Liver (tissue), 9 donors: ENCODE measurements around the gene TNS4. TPM values are rescaled to one million over a fixed set of nuclear protein-coding genes. Genes with fewer than 3 reads are reported as not detected.
A peak's percentile ranks its signal among the peaks of the same experiment; 100 is the strongest.

Experiments used
- DNase-seq: peaks from one replicate; pipeline ENCODE4 v3.0.0-alpha.2; 2017; ENCODE audit warnings: low spot score
- H3K27ac ChIP-seq, 2 donors: one replicate each; pipeline ENCODE4 v1.7.0; 2013; ENCODE audit warnings: inconsistent platforms in 2 of 2, low read length in 2 of 2, control low read depth in 1 of 2, low read depth in 1 of 2, mild to moderate bottlenecking in 1 of 2
- H3K27me3 ChIP-seq, 4 donors: one replicate each; pipeline versions ENCODE4 v1.6.1 to v1.7.0; 2013; ENCODE audit warnings: low read length in 3 of 4, inconsistent platforms in 1 of 4, mild to moderate bottlenecking in 1 of 4, moderate library complexity in 1 of 4; ENCODE audit not compliant: control insufficient read depth in 4 of 4, insufficient read depth in 4 of 4
- H3K36me3 ChIP-seq, 4 donors: one replicate each; pipeline versions ENCODE4 v1.6.1 to v1.7.0; 2013; ENCODE audit warnings: low read length in 3 of 4, mild to moderate bottlenecking in 3 of 4, low read depth in 1 of 4, moderate library complexity in 1 of 4; ENCODE audit not compliant: control insufficient read depth in 4 of 4, insufficient read depth in 3 of 4
- H3K4me1 ChIP-seq, 4 donors: one replicate each; pipeline versions ENCODE4 v1.6.1 to v1.7.0; 2013; ENCODE audit warnings: low read length in 3 of 4, mild to moderate bottlenecking in 3 of 4, moderate library complexity in 1 of 4; ENCODE audit not compliant: control insufficient read depth in 4 of 4, insufficient read depth in 4 of 4
- H3K4me3 ChIP-seq, 3 donors: one replicate each; pipeline versions ENCODE4 v1.6.1 to v1.7.0; 2013; ENCODE audit warnings: low read length in 3 of 3, control low read depth in 1 of 3, low read depth in 1 of 3, mild to moderate bottlenecking in 1 of 3
- H3K9ac ChIP-seq, 2 donors: one replicate each; pipeline ENCODE4 v1.7.0; 2013; ENCODE audit warnings: low read length in 2 of 2, mild to moderate bottlenecking in 2 of 2, moderate library complexity in 2 of 2, control low read depth in 1 of 2, low read depth in 1 of 2
- H3K9me3 ChIP-seq, 4 donors: one replicate each; pipeline versions ENCODE4 v1.6.1 to v1.7.0; 2013; ENCODE audit warnings: low read length in 3 of 4; ENCODE audit not compliant: control insufficient read depth in 4 of 4
- CTCF ChIP-seq: fragments of 150-350 bp; IDR thresholded peaks from 2 replicates; pipeline ENCODE4 v1.5.1; 2017; ENCODE audit warnings: improper control_type of control experiment, low read depth, low read length; ENCODE audit not compliant: missing input control
- EGR1 ChIP-seq, 2 donors: IDR thresholded peaks; 2 replicates each; pipeline ENCODE4 v1.6.1; 2016 to 2018; ENCODE audit warnings: antibody characterized with exemption in 2 of 2, low read depth in 2 of 2
- FOXA1 ChIP-seq: IDR thresholded peaks from 2 replicates; pipeline ENCODE4 v1.6.1; 2016; ENCODE audit warnings: antibody characterized with exemption
- FOXA2 ChIP-seq: IDR thresholded peaks from 2 replicates; pipeline ENCODE4 v1.6.1; 2016; ENCODE audit warnings: antibody characterized with exemption
- GABPA ChIP-seq, 2 donors: IDR thresholded peaks in 1 of 2; conservative IDR thresholded peaks in 1 of 2; 2 replicates each; pipeline ENCODE4 v1.6.1; 2016; ENCODE audit warnings: antibody characterized with exemption in 2 of 2, mild to moderate bottlenecking in 1 of 2, moderate library complexity in 1 of 2
- HNF4A ChIP-seq, 2 donors: conservative IDR thresholded peaks; 2 replicates each; pipeline ENCODE4 v1.6.1; 2016; ENCODE audit warnings: antibody characterized with exemption in 2 of 2, mild to moderate bottlenecking in 2 of 2
- JUND ChIP-seq, 2 donors: IDR thresholded peaks; 2 replicates each; pipeline ENCODE4 v1.6.1; 2016; ENCODE audit warnings: antibody characterized with exemption in 2 of 2
- MAX ChIP-seq: IDR thresholded peaks from 2 replicates; pipeline ENCODE4 v1.6.1; 2016; ENCODE audit warnings: antibody characterized with exemption
- NR2F2 ChIP-seq: IDR thresholded peaks from 2 replicates; pipeline ENCODE4 v1.6.1; 2016; ENCODE audit warnings: antibody characterized with exemption
- RAD21 ChIP-seq, 2 donors: IDR thresholded peaks; 2 replicates each; pipeline ENCODE4 v1.6.1; 2016; ENCODE audit warnings: antibody characterized with exemption in 2 of 2, mild to moderate bottlenecking in 2 of 2
- RXRA ChIP-seq, 2 donors: IDR thresholded peaks; 2 replicates each; pipeline ENCODE4 v1.6.1; 2017 to 2018; ENCODE audit warnings: antibody characterized with exemption in 2 of 2, mild to moderate bottlenecking in 1 of 2
- SP1 ChIP-seq: IDR thresholded peaks from 2 replicates; pipeline ENCODE4 v1.6.1; 2018; ENCODE audit warnings: antibody characterized with exemption, mild to moderate bottlenecking
- TAF1 ChIP-seq: conservative IDR thresholded peaks from 2 replicates; pipeline ENCODE4 v1.6.1; 2016; ENCODE audit warnings: antibody characterized with exemption, mild to moderate bottlenecking
- YY1 ChIP-seq: IDR thresholded peaks from 2 replicates; pipeline ENCODE4 v1.6.1; 2016; ENCODE audit warnings: antibody characterized with exemption, mild to moderate bottlenecking
- ZBTB33 ChIP-seq: IDR thresholded peaks from 2 replicates; pipeline ENCODE4 v1.6.1; 2016; ENCODE audit warnings: antibody characterized with exemption
- WGBS: extraction: QIAGEN DNeasy Blood & Tissue Kit; methylation state at CpG from one replicate; pipeline ENCODE4 v1.1.7; 2013; 5-methylcytosine and 5-hydroxymethylcytosine counted together
- polyA plus RNA-seq, 2 donors: library from polyadenylated mRNA; stranded (reverse) in 1 of 2; unstranded in 1 of 2; fragments of 200-250 nt in 1 of 2; fragments of >200 nt in 1 of 2; fragmentation: Nextera tagmentation in 1 of 2; extraction: Ambion mirVana in 1 of 2; gene quantifications; one replicate each; pipeline versions ENCODE4 v1.2.1 to v1.2.3, GENCODE V29; 2013 to 2015
- total RNA-seq, 2 donors: library from RNA; depleted of rRNA; stranded (reverse); fragments of >200 nt; gene quantifications; one replicate each; pipeline ENCODE4 v1.2.3, GENCODE V29; 2014
- TF ChIP-seq, protein P1 (sequence below): IDR thresholded peaks from 2 replicates; pipeline ENCODE4 v1.6.1; 2016; ENCODE audit warnings: antibody characterized with exemption, mild to moderate bottlenecking
- TF ChIP-seq, protein P2 (sequence below): IDR thresholded peaks from 2 replicates; pipeline ENCODE4 v1.6.1; 2016; ENCODE audit warnings: antibody characterized with exemption
- donor health status: healthy.
- donor health status: healthy.
- donor health status: healthy.
- donor health status: healthy.
- donor health status: healthy.

The TNS4 gene
- total and polyA plus RNA-seq, 4 donors = 0.08 TPM; not detected in 3

DNA sequence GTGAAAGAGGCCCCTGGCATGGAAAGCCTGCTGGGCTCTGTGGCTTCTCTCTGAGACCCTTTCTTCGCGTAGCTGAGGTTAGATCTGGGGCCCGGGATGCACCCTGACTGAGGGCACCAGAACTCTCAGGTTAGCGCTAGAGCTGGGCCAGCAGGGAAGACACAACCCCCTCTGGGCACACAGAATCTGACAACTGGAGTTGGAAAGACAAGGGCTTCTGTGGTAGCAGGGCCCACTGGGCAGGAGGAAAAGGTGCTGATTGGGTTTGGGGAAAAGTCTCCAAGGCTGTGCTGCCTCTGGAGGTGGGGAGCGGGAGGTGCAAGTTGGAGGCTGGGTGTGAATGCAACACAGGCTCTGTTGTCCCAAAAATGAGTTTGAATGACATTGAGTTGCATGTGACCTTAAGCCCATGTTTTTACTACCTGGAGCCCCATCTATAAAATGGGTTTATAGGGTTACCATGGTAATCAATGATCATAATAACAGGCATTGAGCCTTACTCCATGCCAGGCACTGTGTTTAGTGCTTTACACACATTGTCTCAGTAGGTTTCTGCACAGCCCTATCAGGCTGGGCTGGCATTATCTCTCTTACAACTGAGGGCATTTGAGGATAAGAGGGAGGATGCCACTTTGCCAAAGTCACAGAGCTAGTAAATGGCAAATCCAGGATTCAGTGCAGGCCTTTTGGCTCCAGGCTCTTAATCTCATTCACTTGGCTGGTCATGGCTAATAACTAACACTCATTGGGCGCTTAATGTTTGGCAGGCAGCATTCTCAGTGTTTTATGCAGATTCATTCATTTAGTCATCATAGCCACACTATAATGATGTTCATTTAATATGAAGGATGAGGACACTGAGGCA, 67.6 kb downstream of the TNS4 start:
- no peak overlapping the region for H3K27ac ChIP-seq
- 96% methylated on average over 6 of the region's 6 CpGs for WGBS
- no peaks in the 10 kb centered on the region for H3K27me3 ChIP-seq
- no peak for TF ChIP-seq GABPA (IDR thresholded peaks at IDR 0.05 in 1 of 2, conservative IDR thresholded peaks at IDR 0.05 in 1 of 2)
- TF ChIP-seq TAF1 = no peak
- no peak for TF ChIP-seq EGR1 (IDR thresholded peaks at IDR 0.05; ENCODE audit: low read depth in 2 of 2)
- TF ChIP-seq RAD21 (IDR thresholded peaks at IDR 0.05) = peak; percentile 35 to 65
- TF ChIP-seq HNF4A (conservative IDR thresholded peaks at IDR 0.05) = no peak
- TF ChIP-seq JUND (IDR thresholded peaks at IDR 0.05) = no peak
- TF ChIP-seq MAX = no peak
- no peak for TF ChIP-seq SP1
- TF ChIP-seq FOXA2 = no peak
- TF ChIP-seq, protein P1, sequence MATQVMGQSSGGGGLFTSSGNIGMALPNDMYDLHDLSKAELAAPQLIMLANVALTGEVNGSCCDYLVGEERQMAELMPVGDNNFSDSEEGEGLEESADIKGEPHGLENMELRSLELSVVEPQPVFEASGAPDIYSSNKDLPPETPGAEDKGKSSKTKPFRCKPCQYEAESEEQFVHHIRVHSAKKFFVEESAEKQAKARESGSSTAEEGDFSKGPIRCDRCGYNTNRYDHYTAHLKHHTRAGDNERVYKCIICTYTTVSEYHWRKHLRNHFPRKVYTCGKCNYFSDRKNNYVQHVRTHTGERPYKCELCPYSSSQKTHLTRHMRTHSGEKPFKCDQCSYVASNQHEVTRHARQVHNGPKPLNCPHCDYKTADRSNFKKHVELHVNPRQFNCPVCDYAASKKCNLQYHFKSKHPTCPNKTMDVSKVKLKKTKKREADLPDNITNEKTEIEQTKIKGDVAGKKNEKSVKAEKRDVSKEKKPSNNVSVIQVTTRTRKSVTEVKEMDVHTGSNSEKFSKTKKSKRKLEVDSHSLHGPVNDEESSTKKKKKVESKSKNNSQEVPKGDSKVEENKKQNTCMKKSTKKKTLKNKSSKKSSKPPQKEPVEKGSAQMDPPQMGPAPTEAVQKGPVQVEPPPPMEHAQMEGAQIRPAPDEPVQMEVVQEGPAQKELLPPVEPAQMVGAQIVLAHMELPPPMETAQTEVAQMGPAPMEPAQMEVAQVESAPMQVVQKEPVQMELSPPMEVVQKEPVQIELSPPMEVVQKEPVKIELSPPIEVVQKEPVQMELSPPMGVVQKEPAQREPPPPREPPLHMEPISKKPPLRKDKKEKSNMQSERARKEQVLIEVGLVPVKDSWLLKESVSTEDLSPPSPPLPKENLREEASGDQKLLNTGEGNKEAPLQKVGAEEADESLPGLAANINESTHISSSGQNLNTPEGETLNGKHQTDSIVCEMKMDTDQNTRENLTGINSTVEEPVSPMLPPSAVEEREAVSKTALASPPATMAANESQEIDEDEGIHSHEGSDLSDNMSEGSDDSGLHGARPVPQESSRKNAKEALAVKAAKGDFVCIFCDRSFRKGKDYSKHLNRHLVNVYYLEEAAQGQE = no peak
- no peak for TF ChIP-seq NR2F2
- no peak for TF ChIP-seq RXRA (IDR thresholded peaks at IDR 0.05)
- no peak for TF ChIP-seq ZBTB33
- peak; percentile 48 for TF ChIP-seq CTCF
- TF ChIP-seq, protein P2, sequence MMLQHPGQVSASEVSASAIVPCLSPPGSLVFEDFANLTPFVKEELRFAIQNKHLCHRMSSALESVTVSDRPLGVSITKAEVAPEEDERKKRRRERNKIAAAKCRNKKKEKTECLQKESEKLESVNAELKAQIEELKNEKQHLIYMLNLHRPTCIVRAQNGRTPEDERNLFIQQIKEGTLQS = no peak
- no peak for TF ChIP-seq FOXA1
- TF ChIP-seq YY1 = no peak
- no peaks in the 10 kb centered on the region for H3K4me1 ChIP-seq
- no peak overlapping the region for H3K9ac ChIP-seq
- no peak for DNase-seq
- no peaks in the 10 kb centered on the region for H3K36me3 ChIP-seq
- no peaks in the 10 kb centered on the region for H3K9me3 ChIP-seq
- H3K4me3 ChIP-seq = no peak overlapping the region
